BLaER1 treated with 17β-estradiol and CSF1 and Interleukin-3, amounts not matched to agents 10 nM and 100 nM (cell line): ENCODE data around the gene PRKAB2.
"Not testable (repeated sequence)": the region's sequence is repeated elsewhere in the genome, so short reads cannot be mapped to it uniquely, and the experiment has no call there.

Experiments used
- H3K27ac ChIP-seq, 11 experiments: shearing (Covaris generic); formaldehyde crosslinking; 2 replicates each; pipeline ENCODE4 v1.8.1; 2022
- H3K27me3 ChIP-seq, 11 experiments: shearing (Covaris generic); formaldehyde crosslinking; 2 replicates each; pipeline ENCODE4 v1.8.1; 2022
- H3K36me3 ChIP-seq, 11 experiments: shearing (Covaris generic); formaldehyde crosslinking; 2 replicates each; pipeline ENCODE4 v1.8.1; 2022
- H3K4me1 ChIP-seq, 10 experiments: shearing (Covaris generic); formaldehyde crosslinking; 2 replicates each; pipeline ENCODE4 v1.8.1; 2022
- H3K4me2 ChIP-seq, 11 experiments: shearing (Covaris generic); formaldehyde crosslinking; 2 replicates each; pipeline ENCODE4 v1.8.1; 2022
- H3K4me3 ChIP-seq, 10 experiments: shearing (Covaris generic); formaldehyde crosslinking; 2 replicates each; pipeline ENCODE4 v1.8.1; 2022
- H3K9ac ChIP-seq, 11 experiments: shearing (Covaris generic); formaldehyde crosslinking; 2 replicates each; pipeline ENCODE4 v1.8.1; 2022
- H3K9me3 ChIP-seq, 11 experiments: shearing (Covaris generic); formaldehyde crosslinking; replicated peaks in 1 of 11; 2 replicates each; pipeline ENCODE4 v1.8.1; 2022
- H4K20me1 ChIP-seq, 11 experiments: shearing (Covaris generic); formaldehyde crosslinking; 2 replicates each; pipeline ENCODE4 v1.8.1; 2022
- Cebpa-rat ChIP-seq, 11 experiments: shearing (Covaris generic); IDR thresholded peaks; 2 replicates each; pipeline ENCODE4 v1.8.1; 2022

PRKAB2 gene

GRCh38 chr1:147117109-147117508, 55.2 kb downstream of the PRKAB2 start:
- no peak overlapping the region for H3K9ac ChIP-seq
- no peaks in the 10 kb centered on the region for H3K9me3 ChIP-seq
- H3K27me3 ChIP-seq, result no peaks in the 10 kb centered on the region
- H3K4me2 ChIP-seq, result no peak overlapping the region
- no peaks in the 10 kb centered on the region for H3K4me1 ChIP-seq
- H3K36me3 ChIP-seq, result no peaks in the 10 kb centered on the region
- no peak for TF ChIP-seq Cebpa-rat (IDR thresholded peaks at IDR 0.05)
- no peak overlapping the region for H3K27ac ChIP-seq
- no peak overlapping the region for H3K4me3 ChIP-seq
- no peaks in the 10 kb centered on the region for H4K20me1 ChIP-seq

- no peak for TF ChIP-seq Cebpa-rat (IDR thresholded peaks at IDR 0.05)
- H3K4me2 ChIP-seq, result no peak overlapping the region
- H3K4me1 ChIP-seq, result no peaks in the 10 kb centered on the region
- no peaks in the 10 kb centered on the region for H3K36me3 ChIP-seq
- H3K9ac ChIP-seq, result no peak overlapping the region
- H4K20me1 ChIP-seq, result no peaks in the 10 kb centered on the region
- no peak overlapping the region for H3K4me3 ChIP-seq
- H3K27me3 ChIP-seq, result no peaks in the 10 kb centered on the region
- H3K9me3 ChIP-seq, result no peaks in the 10 kb centered on the region
- H3K27ac ChIP-seq, result no peak overlapping the region
Measured at GRCh38 chr1:147115496-147115895, 56.8 kb downstream of the PRKAB2 start.

- not testable (repeated sequence) for H3K4me1 ChIP-seq, H3K9me3 ChIP-seq, H3K9ac ChIP-seq, H3K36me3 ChIP-seq, H3K4me3 ChIP-seq, H3K27ac ChIP-seq, H3K27me3 ChIP-seq, H3K4me2 ChIP-seq, H4K20me1 ChIP-seq
Measured at GRCh38 chr1:147115079-147115478, 57.2 kb downstream of the PRKAB2 start.

GRCh38 chr1:147114353-147114752, 57.9 kb downstream of the PRKAB2 start:
- H3K9ac ChIP-seq, H3K4me2 ChIP-seq, H3K4me1 ChIP-seq, H3K27ac ChIP-seq, H4K20me1 ChIP-seq, H3K36me3 ChIP-seq, H3K9me3 ChIP-seq, H3K27me3 ChIP-seq, H3K4me3 ChIP-seq: not testable (repeated sequence)

- Histone ChIP-seq H3K4me3 (no peak overlapping the region), H3K4me1 (no peaks in the 10 kb centered on the region), H3K36me3 (no peaks in the 10 kb centered on the region), H3K9ac (no peak overlapping the region), H3K4me2 (no peak overlapping the region), H3K27ac (no peak overlapping the region), H3K9me3 (no peaks in the 10 kb centered on the region), H3K27me3 (no peaks in the 10 kb centered on the region), H4K20me1 (no peaks in the 10 kb centered on the region)
- no peak for TF ChIP-seq Cebpa-rat (IDR thresholded peaks at IDR 0.05)
Measured at GRCh38 chr1:147111381-147112130, 60.7 kb downstream of the PRKAB2 start.

GRCh38 chr1:147110872-147111271, 61.4 kb downstream of the PRKAB2 start:
- no peaks in the 10 kb centered on the region for H3K4me1 ChIP-seq
- TF ChIP-seq Cebpa-rat (IDR thresholded peaks at IDR 0.05), result peak in 1 of 11 experiments; percentile 18; a peak in 1 of 22 replicates
- H4K20me1 ChIP-seq, result no peaks in the 10 kb centered on the region
- H3K9ac ChIP-seq, result no peak overlapping the region
- no peak overlapping the region for H3K27ac ChIP-seq
- no peaks in the 10 kb centered on the region for H3K9me3 ChIP-seq
- no peaks in the 10 kb centered on the region for H3K27me3 ChIP-seq
- H3K4me2 ChIP-seq, result no peak overlapping the region
- no peak overlapping the region for H3K4me3 ChIP-seq
- no peaks in the 10 kb centered on the region for H3K36me3 ChIP-seq

- no peak overlapping the region for H3K9ac ChIP-seq
- no peaks in the 10 kb centered on the region for H3K9me3 ChIP-seq
- H3K27me3 ChIP-seq, result no peaks in the 10 kb centered on the region
- H3K4me3 ChIP-seq, result no peak overlapping the region
- no peaks in the 10 kb centered on the region for H3K36me3 ChIP-seq
- no peak overlapping the region for H3K4me2 ChIP-seq
- no peak for TF ChIP-seq Cebpa-rat (IDR thresholded peaks at IDR 0.05)
- H3K27ac ChIP-seq, result no peak overlapping the region
- no peaks in the 10 kb centered on the region for H3K4me1 ChIP-seq
- no peaks in the 10 kb centered on the region for H4K20me1 ChIP-seq
Measured at GRCh38 chr1:147110434-147110833, 61.8 kb downstream of the PRKAB2 start.

GRCh38 chr1:147109762-147110161, 62.5 kb downstream of the PRKAB2 start:
- H3K36me3 ChIP-seq, result no peaks in the 10 kb centered on the region
- H4K20me1 ChIP-seq, result no peaks in the 10 kb centered on the region
- no peaks in the 10 kb centered on the region for H3K27me3 ChIP-seq
- H3K4me1 ChIP-seq, result no peaks in the 10 kb centered on the region
- no peak overlapping the region for H3K4me2 ChIP-seq
- no peak overlapping the region for H3K27ac ChIP-seq
- H3K4me3 ChIP-seq, result no peak overlapping the region
- no peak for TF ChIP-seq Cebpa-rat (IDR thresholded peaks at IDR 0.05)
- H3K9me3 ChIP-seq, result no peaks in the 10 kb centered on the region
- no peak overlapping the region for H3K9ac ChIP-seq

GRCh38 chr1:147109041-147109440, 63.2 kb downstream of the PRKAB2 start:
- no peaks in the 10 kb centered on the region for H4K20me1 ChIP-seq
- no peaks in the 10 kb centered on the region for H3K9me3 ChIP-seq
- no peak overlapping the region for H3K9ac ChIP-seq
- H3K27ac ChIP-seq, result no peak overlapping the region
- H3K4me3 ChIP-seq, result no peak overlapping the region
- no peaks in the 10 kb centered on the region for H3K27me3 ChIP-seq
- H3K4me1 ChIP-seq, result no peaks in the 10 kb centered on the region
- no peaks in the 10 kb centered on the region for H3K36me3 ChIP-seq
- H3K4me2 ChIP-seq, result no peak overlapping the region
- TF ChIP-seq Cebpa-rat (IDR thresholded peaks at IDR 0.05), result no peak

GRCh38 chr1:147106407-147106881, 65.8 kb downstream of the PRKAB2 start:
- not testable (repeated sequence) for H3K27me3 ChIP-seq, H3K4me3 ChIP-seq, H3K9ac ChIP-seq, H4K20me1 ChIP-seq, H3K27ac ChIP-seq, H3K9me3 ChIP-seq, H3K36me3 ChIP-seq, H3K4me2 ChIP-seq
- H3K4me1 ChIP-seq, result peaks cover 0 to 14% (median 12%) of the 10 kb centered on the region in 10 experiments; a peak in 16 of 20 replicates
